ENCODE results near the gene RAPGEF1.

RAPGEF1 gene

DNA sequence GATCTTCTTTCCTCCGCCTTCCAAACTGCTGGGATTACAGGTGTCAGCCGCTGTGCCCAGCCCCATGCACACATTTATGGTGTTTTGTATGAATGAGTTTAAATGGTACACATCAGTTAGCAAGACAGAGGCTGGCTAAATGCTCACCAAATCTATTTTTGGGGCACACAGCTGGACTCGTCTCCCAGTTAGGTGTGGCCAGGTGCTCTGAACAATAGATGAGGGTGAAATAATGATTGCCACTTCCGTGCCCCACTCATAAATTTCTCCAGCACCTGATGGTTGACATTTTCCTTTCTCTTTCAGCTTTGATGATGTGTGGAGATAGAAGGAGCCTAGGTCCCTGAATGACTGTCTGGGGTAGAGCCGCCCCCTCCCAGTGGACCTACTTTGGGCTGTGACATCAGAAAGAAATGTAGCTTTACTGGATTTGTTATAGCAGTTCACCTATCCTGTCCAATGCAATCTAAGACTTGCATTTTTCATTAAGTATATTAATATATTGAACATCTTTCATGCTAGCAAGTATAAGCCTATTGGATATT is 8.6 kb upstream of the RAPGEF1 start:
- DNase-seq, result no peak

DNA sequence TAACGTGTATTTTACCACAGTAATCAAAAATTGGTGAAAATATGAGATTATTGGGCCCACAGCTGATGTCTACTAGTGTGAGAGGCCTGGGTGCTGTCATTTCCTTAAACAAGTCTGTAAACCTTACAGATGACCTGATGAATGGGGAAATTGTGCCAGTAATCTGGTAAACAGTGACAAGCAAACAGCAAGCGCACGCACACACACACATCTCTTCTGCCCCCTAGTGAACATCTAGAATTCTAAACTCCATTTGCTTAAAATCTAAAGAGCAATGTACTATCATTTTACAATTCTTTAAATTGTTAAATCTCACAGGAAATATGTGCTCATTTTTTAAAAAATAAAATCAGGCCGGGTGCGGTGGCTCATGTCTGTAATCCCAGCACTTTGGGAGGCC is 7.5 kb upstream of the RAPGEF1 start:
- DNase-seq, result peak; percentile 77

DNA sequence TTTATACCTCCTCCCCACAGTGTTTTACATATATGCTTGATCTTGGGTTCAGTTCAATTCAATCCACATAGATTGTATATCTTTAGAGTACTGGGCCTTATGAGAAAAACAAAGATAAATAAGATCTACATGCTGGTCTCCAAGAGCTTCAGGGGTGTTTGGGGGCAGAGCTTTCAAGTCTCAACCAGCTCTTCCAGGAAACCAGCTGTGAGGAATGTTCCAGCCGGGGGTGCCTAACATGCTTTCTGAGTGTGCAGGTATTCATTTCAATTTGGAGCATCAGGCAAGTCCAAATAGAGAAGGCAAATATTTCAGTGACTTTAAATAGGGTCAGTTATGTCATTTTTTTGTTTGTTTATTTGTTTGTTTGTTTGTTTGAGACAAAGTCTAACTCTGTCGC is 5.7 kb upstream of the RAPGEF1 start:
- DNase-seq, result no peak

DNA sequence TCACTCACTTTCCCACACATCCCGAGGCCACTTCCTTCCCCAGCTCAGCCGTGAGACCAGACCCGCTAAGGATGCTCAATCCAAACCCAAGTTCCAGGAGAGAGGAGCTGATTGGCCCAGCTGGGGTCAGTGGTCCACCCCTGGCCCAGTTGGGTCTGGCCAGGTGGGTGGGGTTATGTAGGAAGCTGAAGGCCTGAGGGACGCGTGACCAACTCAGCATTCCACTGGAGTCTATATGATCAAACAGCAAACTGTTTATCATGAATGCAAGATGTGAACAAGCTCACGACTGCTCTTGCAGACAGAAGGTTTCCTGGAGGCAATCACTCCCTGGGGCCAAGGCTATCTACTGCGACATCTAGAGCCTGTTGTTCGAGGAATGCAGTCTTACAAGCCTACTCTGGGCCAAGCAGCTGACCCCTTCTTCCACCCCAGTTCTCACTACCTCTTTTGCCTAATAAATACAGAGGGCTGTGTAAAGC is 4.9 kb upstream of the RAPGEF1 start:
- no peak for DNase-seq

DNA sequence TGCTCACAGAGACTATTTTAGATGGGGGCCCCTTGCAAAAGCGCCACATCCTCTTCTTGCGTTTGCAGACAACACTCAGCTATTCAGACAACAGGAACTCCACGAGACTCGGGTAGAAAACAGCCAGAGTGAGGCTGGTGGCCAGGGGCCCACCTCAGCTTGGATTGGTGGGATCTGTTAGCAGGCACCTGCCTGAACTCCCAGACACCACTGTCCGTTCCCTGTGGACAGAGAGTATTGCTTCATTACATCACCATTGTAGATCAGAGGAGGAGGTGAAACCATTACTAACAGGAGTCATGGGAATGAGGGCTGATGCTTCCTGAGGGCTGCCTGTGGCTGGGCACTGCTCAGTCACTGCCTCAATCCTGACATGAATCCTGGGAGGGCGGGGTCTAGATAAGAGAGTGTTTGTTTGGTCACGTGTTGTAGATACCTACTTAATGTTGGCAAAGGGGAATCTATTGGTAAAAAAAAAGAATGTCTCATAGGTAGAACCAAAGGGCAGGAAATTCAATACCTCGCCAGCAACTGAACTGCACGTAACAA is 4.4 kb upstream of the RAPGEF1 start:
- no peak for DNase-seq

DNA sequence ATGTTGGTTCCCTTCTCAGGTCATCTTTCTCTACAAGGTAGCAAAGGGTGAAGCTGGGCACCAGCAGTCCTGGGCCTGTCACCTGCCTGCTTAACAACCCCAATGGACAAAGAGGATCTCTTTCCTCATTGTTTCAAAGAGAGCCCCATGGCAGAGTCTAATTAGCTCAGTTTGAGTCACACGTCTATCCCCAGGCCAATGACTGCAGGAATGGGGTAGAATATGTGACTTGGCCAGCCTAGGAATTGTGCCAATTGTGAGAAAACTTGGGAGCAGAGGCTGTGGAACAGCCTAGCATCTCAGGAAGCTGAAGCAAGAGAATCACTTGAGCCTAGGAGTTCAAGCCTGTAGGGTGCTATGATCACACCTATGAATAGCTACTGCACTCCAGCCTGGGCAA is 3.6 kb upstream of the RAPGEF1 start:
- DNase-seq, result no peak

DNA sequence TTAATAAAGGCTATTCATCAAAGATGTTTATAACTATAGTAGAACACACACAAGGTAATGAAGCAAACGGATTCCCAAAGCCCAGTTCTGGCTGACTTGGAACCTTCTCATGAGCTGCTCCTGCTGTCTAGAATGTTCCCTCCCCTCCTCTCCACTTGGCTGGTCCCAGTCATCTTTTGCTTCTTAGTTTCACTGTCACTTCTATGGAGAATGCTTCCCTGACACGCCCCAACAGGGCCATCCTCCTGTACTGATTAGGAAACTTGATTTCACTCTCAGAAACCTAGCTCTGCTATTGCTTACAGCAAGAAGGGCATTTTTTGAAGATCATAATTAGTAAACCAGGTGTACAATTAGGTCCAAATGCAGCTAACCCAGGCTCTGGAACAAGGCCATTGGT is 3.2 kb upstream of the RAPGEF1 start:
- DNase-seq, result no peak

DNA sequence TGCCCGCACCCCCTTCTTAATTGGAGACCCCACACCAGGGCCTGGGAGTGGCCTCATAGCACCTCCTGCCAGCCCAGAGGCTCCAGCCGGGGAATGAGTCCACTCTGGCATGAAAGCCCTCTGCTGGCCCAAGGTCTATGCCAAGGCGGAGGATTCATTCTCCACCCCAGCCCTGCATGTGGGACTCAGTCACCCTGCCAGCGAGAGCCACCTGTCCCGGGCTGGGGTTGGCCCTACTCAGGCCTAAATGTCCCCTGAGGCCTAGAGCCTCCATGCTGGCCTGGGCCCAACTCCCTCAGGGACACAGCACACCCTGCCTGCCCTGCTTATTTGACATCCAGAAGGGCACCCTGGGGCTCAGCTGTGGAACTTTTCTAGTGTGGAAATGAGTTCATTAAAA is 1.0 kb upstream of the RAPGEF1 start:
- no peak for DNase-seq

DNA sequence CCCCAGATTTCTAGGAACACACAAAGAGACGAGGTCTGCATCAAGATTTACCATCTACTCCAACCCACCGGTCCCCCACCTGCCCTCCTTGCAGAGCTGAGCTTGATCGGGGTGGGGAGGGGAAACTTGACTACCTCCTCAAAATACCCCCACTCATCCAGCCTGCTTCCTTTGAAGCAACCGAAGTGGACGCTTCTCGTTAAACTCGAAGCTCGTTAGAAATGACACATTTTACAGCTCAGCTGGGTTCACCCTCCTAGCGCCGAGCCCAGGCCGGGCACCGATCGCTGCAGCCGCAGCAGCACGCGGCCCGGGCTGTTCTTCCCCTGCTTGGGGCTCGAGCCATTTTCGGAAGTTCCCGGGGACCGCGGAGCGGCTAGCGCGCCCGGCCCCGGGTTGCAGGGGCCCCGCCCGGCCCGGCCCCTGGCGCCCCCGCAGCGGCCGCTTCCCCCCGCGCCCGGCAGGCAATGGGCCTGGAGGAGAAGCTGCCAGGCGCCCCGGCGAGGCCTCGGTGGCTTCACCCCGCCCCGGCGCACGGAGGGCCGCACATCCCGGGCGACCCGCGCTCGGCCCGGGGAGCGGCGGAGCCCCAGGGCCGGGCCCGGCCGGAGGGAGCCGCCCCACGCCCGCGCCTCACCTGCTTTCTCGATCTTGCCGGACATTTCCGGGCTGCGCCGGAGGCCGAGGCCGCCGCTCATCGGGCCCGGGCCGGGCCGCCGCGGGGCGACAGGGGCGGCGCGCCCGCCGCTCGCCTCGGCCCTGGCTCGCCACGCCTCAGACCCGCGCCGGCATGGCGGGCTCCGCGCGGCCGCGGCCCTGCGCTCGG is 530 bp downstream of the RAPGEF1 start:
- no peak for DNase-seq

DNA sequence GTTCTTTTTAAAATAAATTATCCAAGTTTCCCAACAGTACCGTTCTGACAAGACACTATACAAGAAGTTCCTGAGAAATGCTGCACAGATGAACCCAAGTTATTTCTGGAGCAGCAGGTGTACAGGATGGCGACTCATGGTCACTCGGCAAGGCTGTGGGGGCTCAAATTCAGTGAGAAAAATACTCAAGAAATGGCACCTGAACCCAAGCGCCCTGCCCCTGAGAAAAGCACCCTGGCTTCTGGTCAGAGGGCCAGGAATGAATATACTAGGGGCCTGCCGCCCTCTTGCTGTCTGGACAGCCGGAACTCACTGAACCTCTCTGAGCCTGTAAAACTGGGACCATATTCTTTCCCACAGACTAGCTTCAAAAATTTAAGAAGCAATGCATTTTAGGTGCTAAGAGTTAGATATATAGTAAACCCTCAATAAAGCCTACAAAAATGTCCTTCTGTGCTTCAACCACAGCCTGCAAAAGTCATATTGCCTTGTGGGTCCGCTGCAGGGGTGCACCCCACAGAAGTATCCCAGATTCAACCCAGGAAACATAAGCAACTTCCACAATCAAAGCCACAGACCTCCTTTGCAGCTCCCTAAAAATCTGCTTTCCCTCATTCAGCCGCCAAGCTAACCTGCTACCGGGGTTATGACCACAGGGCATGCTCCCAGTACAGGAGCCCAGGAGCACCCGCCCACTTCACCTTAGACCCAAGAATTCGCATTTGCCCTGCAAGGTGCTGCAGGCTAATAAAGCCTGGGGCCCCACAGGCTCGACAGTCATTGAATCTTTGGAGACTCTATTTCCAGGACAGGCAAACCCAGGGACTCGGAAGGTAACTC is 1.4 kb downstream of the RAPGEF1 start:
- peak; percentile 46 for DNase-seq

DNA sequence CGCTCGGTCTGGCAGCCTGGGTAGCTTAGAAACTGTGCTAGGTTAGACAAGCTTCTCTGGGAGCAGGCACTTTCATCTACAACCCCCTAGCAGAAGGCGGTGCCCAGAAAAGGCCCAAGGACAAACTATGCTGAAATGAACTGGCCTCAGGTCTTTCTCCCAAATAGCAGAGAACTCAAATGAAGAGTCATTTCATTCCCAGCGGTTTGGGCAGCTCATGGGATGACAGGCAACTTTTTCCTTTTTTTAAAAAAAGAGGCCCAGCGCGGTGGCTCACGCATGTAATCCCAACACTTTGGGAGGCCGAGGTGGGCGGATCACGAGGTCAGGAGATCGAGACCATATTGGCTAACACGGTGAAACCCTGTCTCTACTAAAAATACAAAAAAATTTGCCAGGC is 2.5 kb downstream of the RAPGEF1 start:
- no peak for DNase-seq

DNA sequence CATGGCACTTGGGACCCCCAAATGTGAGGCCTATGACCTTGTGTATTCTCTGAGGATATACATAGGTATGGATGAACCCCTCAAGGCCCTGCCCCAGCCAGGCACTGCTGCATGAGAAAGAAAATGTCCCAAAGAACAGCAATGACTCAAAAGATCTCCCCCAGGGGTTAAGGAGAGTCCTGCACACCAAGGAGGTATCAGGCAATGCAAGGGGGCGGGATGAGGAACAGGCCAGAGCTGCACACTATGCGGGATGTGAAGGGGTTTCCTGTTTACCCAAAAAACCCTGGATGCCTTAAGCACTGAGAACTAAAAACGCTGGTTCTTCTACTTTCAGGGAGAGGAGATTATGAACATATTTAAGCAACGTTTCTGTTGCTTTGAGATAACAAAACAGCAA is 3.4 kb downstream of the RAPGEF1 start:
- DNase-seq, result no peak

DNA sequence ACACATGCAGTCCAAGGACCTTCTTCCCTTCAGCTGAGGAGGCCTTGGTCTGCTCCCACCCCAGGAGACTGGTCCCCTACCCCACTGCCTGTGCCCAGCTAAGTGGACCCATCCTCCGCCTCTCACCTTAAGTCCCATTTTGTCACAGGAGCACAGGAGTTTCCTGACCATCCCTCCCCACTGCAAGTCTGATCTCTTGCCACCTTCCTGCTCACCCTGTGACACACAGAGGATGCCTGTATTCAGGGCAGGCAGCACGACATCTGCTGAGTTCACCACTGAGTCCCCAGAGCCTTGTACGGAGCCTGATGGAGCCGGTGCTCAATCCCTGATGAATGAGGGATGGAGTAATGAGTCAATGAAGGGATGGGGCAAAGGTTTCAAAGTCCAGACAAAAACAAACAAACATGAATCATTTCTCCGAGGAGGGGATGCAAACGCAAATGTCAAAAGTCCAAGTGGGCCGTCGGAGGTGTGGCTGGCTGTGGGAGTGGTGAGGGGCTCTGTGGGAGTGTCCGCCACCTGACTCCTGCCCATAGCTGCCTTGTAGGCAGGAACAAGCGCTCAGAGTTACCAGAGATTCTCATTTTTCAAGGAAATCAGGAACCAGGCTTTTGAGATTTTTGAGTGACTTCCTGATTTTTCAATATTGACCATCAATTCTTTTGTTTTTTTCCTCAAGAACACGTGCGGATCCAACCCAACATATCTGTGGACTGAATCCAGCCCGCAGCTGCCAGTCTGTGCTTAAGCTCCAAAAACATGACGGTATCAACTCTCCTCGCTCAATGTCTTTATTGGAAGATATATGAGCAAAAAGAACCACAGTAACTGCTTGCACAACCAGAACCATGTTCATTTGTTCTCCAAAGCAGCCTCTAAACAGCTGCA is 4.4 kb downstream of the RAPGEF1 start:
- DNase-seq, result no peak

DNA sequence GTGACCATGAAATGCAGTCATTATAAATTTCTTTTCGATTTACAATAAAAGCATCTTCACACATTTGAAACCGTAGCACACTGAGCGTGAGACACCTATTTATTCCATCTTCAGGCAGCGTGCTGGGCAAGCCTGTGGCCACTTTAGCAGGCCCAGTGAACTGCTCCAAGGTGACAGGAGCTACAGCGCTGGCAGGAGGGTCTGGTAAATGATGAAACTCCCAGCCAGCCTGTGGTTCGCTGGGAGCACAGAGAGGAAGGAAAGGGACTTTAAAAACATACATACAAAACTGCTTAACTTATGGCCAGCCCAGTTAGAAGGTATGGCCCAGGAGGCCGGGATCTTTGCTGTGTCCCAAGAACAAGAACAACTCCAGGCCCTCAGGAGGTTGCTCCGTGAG is 5.1 kb downstream of the RAPGEF1 start:
- DNase-seq, result no peak

DNA sequence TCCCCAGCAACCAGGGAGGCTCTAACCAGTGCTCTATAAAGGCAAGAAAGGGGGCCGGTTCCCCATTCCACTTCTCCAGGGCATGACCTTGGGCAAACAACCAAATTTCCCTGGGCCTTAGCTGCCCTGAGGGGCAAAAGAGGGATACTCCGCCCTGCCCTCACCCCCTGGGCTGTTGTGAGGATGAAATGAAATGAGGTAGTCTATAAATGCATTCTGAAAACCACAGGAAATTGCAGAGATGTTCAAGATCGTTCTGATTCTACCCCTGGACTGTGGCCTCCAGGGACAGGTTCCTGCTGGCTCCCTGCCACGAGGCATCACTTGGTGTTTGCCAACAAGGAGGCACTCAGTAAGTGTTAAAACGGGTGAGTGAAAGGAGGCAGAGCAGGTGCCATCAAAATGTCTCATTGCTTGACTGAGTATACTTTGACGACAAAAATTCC is 5.7 kb downstream of the RAPGEF1 start:
- peak; percentile 33 for DNase-seq

DNA sequence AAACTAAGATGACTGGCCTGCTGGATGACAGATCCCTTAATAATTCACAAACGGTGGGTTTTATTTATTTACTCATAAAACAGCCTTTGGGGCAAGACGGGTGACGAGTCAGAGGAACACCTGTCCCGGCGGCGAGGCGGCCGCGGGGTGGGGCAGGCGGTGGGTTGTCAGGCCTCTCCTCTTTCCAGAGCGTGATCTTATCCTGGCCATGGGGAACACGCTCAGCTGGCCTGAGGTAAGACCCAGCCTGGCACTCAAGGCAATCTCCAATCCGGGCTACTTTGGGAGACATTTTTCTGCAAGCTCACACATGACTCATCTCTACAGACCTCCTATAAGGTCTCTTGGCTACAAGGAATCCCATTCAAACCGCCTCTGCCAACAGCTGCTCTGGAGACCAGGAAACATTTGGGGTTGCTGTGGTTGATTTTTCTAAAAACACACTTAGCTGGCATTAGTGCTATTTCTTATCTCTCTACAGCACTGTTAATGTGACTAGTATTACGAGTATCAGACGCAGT is 6.3 kb downstream of the RAPGEF1 start:
- DNase-seq, result no peak

DNA sequence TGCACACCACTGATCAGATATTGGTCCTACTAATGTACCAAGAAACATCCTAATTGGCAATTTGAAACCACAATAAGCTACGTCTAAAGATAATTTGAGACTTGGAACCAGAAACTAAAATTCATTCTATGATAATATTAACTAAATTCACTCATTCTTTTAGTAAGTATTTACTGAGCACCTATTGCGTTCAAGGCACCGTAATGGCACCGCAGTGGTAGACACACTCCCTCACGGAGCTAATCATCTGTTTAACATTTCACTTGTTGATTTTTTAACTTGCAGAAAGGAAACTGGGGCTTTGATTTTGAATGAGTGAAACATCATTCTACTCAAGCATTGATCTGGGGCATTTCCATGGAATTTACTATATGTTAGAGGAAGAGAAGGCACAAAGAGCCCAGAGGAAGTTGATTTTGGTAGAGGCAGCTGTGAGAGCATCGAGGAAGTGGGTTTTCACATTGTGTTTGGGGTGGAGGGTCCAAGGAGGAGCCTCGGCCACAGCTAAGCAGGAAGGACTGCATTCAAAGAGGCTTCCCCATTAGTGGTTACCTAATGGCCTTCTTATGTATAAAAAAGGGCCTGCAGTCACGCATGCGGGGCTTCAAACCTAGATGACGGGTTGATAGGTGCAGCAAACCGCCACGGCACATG is 7.1 kb downstream of the RAPGEF1 start:
- DNase-seq, result no peak

DNA sequence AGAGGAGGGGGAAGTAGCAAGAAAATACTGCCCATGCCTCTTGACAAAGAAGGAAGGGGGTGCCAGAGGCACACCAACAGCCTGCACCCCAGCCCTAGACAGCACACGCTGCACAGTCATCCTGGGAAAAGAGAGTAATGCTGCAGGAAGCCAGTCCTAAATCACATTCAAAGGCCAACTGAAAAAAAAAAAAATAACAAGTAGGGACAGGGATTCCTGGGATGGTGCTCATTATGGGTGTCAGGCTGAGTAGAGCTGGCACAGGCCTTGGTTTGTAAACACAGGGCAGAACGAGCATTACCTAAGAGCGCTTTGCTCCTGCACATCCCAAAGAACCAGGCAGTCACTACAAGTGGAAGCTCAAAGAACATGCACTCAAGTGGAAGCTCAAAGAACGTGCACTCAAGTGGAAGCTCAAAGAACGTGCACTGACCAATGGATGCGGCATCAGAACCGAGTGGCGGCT is 7.8 kb downstream of the RAPGEF1 start:
- DNase-seq, result peak; percentile 69

DNA sequence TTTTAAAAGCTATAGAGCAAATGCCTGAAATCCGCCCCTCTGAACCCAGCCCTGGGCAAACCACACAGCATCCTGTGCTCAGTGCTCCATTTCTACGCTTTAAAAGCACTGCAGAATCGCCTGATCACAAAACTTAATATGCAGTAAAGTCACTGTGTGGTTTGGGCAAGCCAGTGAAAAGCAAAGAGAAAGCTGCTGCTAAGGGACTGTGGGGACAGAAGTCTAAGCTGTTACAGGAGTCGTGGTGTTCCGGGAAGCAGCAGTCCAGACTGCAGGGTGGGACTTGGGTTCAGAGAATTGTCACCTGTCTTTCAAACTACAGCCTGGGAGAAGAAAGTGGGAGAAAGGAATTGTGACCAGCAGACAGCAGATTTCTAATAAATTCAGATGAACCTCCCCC is 8.2 kb downstream of the RAPGEF1 start:
- DNase-seq, result no peak

DNA sequence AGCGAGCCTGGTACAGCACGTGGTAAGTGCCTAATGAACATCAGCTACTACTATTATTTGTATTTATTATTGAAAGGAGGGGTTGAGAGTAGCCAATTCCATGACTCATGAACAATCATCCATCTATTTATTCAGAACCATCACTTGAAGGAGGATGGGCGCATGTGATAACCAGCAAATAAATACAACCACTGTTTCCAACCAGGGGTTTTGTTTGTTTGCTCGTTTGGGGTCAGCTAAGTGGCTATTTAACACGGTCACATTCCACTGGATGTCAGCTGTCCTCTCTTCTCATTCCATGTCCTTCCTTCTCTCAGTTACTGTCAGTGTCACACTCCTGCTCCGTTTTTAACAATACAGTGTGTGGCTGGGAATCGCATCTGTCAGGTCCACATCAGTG is 8.6 kb downstream of the RAPGEF1 start:
- DNase-seq, result no peak

DNA sequence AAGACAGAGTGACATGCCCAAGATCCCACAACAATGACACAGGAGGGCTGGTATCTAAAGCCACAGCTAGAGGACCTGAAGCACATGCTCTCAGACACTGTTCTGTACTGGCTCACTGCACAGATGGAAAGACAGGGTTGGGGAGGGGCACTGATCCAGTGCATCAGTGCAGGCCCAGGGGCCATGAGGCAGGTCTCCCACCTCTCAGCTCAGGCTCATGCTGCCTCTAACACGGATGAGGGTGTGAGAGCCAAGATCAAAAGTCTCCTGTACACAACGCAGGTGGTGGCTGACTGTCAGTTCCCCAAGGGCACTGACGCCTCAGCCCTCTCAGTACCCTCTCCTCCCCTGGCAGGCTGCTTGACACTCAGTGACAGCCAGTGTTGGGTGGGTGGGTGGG is 10.9 kb downstream of the RAPGEF1 start:
- no peak for DNase-seq

DNA sequence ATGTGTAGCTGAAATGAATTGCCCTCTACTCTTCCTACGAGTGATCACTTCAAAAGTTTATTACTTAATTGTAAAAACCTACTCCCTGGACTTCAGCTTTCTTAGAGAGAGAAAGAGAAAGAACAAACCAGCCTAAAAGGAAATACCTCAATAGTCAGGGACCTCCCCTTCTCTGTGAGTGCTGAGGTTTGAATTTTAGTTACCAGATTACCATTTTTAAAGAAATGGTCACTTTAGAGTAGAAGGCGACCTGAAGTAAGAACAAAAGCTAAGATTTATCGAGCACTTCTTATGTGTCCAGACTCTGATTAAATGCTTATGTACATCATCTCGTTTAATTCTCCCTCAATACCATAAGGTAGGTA is 11.3 kb downstream of the RAPGEF1 start:
- DNase-seq, result no peak
